ENCODE results near the gene GALNT5.
"Not testable (repeated sequence)": the region's sequence is repeated elsewhere in the genome, so short reads cannot be mapped to it uniquely, and the experiment has no call there.

Gene GALNT5

GRCh38 chr2:157250836-157251235 is 6.7 kb upstream of the GALNT5 start:
- no peak for DNase-seq

GRCh38 chr2:157251932-157252331 is 5.6 kb upstream of the GALNT5 start:
- no peak for DNase-seq

- DNase-seq, result no peak
These were observed 5.0 kb upstream of the GALNT5 start for GRCh38 chr2:157252529-157252928.

GRCh38 chr2:157254041-157254440 is 3.5 kb upstream of the GALNT5 start:
- no peak for DNase-seq

GRCh38 chr2:157255746-157256145 is 1.8 kb upstream of the GALNT5 start:
- no peak for DNase-seq

- no peak for DNase-seq
These were observed 879 bp upstream of the GALNT5 start for GRCh38 chr2:157256626-157257025.

GRCh38 chr2:157258520-157259326 is 1.2 kb downstream of the GALNT5 start:
- DNase-seq, result no peak

- no peak for DNase-seq
These were observed 1.9 kb downstream of the GALNT5 start for GRCh38 chr2:157259386-157259785.

GRCh38 chr2:157259960-157260359 is 2.5 kb downstream of the GALNT5 start:
- DNase-seq, result no peak

- no peak for DNase-seq
These were observed 3.2 kb downstream of the GALNT5 start for GRCh38 chr2:157260533-157261198.

GRCh38 chr2:157261199-157261782 is 3.8 kb downstream of the GALNT5 start:
- DNase-seq, result peak in 1 of 2 experiments; percentile 19

GRCh38 chr2:157262248-157262647 is 4.7 kb downstream of the GALNT5 start:
- DNase-seq, result no peak

- no peak for DNase-seq
These were observed 6.6 kb downstream of the GALNT5 start for GRCh38 chr2:157264099-157264498.

- DNase-seq, result no peak
These were observed 8.3 kb downstream of the GALNT5 start for GRCh38 chr2:157265825-157266224.

- DNase-seq, result no peak
These were observed 10.0 kb downstream of the GALNT5 start for GRCh38 chr2:157267476-157267875.

GRCh38 chr2:157269060-157269459 is 11.6 kb downstream of the GALNT5 start:
- no peak for DNase-seq

GRCh38 chr2:157269922-157270321 is 12.4 kb downstream of the GALNT5 start:
- peak; percentile 94 to 97 for DNase-seq

- DNase-seq, result no peak
These were observed 14.2 kb downstream of the GALNT5 start for GRCh38 chr2:157271590-157272203.

GRCh38 chr2:157279311-157279710 is 21.8 kb downstream of the GALNT5 start:
- not testable (repeated sequence) for DNase-seq

- DNase-seq, result no peak
These were observed 23.8 kb downstream of the GALNT5 start for GRCh38 chr2:157281316-157281715.

- DNase-seq, result no peak
These were observed 26.0 kb downstream of the GALNT5 start for GRCh38 chr2:157283468-157283867.

GRCh38 chr2:157287160-157287559 is 29.7 kb downstream of the GALNT5 start:
- DNase-seq, result no peak

- peak; percentile 10 to 51 for DNase-seq
These were observed 33.0 kb downstream of the GALNT5 start for GRCh38 chr2:157290525-157290924.

- DNase-seq, result no peak
These were observed 33.5 kb downstream of the GALNT5 start for GRCh38 chr2:157291018-157291417.
